ENCODE measurements around the gene MPHOSPH10.
"Not testable (repeated sequence)": the region's sequence is repeated elsewhere in the genome, so short reads cannot be mapped to it uniquely, and the experiment has no call there.

MPHOSPH10 gene

GRCh38 chr2:71173096-71173495 is 42.7 kb downstream of the MPHOSPH10 start:
- no peak for DNase-seq (ENCODE audit: low read depth, low spot score)

GRCh38 chr2:71174207-71174606 is 43.8 kb downstream of the MPHOSPH10 start:
- DNase-seq (ENCODE audit: low read depth, low spot score): no peak

- not testable (repeated sequence) for DNase-seq (ENCODE audit: low read depth, low spot score)
Measured at GRCh38 chr2:71178836-71179235, 48.4 kb downstream of the MPHOSPH10 start.

GRCh38 chr2:71181316-71181715 is 50.9 kb downstream of the MPHOSPH10 start:
- DNase-seq (ENCODE audit: low read depth, low spot score): no peak

- DNase-seq (ENCODE audit: low read depth, low spot score): not testable (repeated sequence)
Measured at GRCh38 chr2:71183306-71184115, 53.1 kb downstream of the MPHOSPH10 start.

GRCh38 chr2:71186973-71187372 is 56.5 kb downstream of the MPHOSPH10 start:
- DNase-seq (ENCODE audit: low read depth, low spot score): no peak

- DNase-seq (ENCODE audit: low read depth, low spot score): no peak
Measured at GRCh38 chr2:71187589-71187988, 57.2 kb downstream of the MPHOSPH10 start.

- DNase-seq (ENCODE audit: low read depth, low spot score): no peak
Measured at GRCh38 chr2:71190656-71191569, 60.5 kb downstream of the MPHOSPH10 start.

- no peak for DNase-seq (ENCODE audit: low read depth, low spot score)
Measured at GRCh38 chr2:71191570-71191943, 61.1 kb downstream of the MPHOSPH10 start.
